Astrocyte (in vitro differentiated cells and primary cell): ENCODE measurements around the gene SLC26A1. TPM values are rescaled to one million over a fixed set of nuclear protein-coding genes. Genes with fewer than 3 reads are reported as not detected.

Source experiments
- DNase-seq: peaks from one replicate; pipeline ENCODE4 v3.0.0-alpha.2; 2010; ENCODE audit warnings: low read depth
- FAIRE-seq: peaks from 2 replicates; lab custom pipeline; 2011; peaks lifted over from hg19 to GRCh38; lab: Jason Lieb, UNC
- H2AFZ ChIP-seq: 2 replicates; pipeline ENCODE4 v1.6.0; 2012; ENCODE audit warnings: low read depth, low read length, inconsistent platforms
- H3K27ac ChIP-seq: 2 replicates; pipeline ENCODE4 v1.5.1; 2011; ENCODE audit warnings: low read depth, low read length, inconsistent platforms
- H3K27me3 ChIP-seq: 2 replicates; pipeline ENCODE4 v1.6.0; 2011; ENCODE audit warnings: low read length, inconsistent platforms; ENCODE audit not compliant: insufficient read depth
- H3K36me3 ChIP-seq: 2 replicates; pipeline ENCODE4 v1.5.1; 2011; ENCODE audit warnings: low read length, inconsistent platforms; ENCODE audit not compliant: insufficient read depth
- H3K4me1 ChIP-seq: 2 replicates; pipeline ENCODE4 v1.5.1; 2011; ENCODE audit warnings: low read length, inconsistent platforms; ENCODE audit not compliant: insufficient read depth
- H3K4me2 ChIP-seq: 2 replicates; pipeline ENCODE4 v1.6.0; 2012; ENCODE audit warnings: low read length, inconsistent platforms
- H3K4me3 ChIP-seq: 2 replicates; pipeline ENCODE4 v1.5.1; 2011; ENCODE audit warnings: low read depth, mild to moderate bottlenecking, low read length, inconsistent platforms; ENCODE audit not compliant: insufficient read depth
- H3K79me2 ChIP-seq: 2 replicates; pipeline ENCODE4 v1.6.0; 2012; ENCODE audit warnings: mild to moderate bottlenecking, low read length, inconsistent platforms; ENCODE audit not compliant: insufficient read depth
- H3K9ac ChIP-seq: 2 replicates; pipeline ENCODE4 v1.6.0; 2012; ENCODE audit warnings: mild to moderate bottlenecking, low read length, inconsistent platforms
- H3K9me3 ChIP-seq: 2 replicates; pipeline ENCODE4 v1.5.1; 2012; ENCODE audit warnings: low read depth, mild to moderate bottlenecking, low read length, inconsistent platforms; ENCODE audit not compliant: insufficient read depth
- H4K20me1 ChIP-seq: 2 replicates; pipeline ENCODE4 v1.6.0; 2012; ENCODE audit warnings: low read length, inconsistent platforms; ENCODE audit not compliant: insufficient read depth
- H3K27ac Mint-ChIP-seq: one replicate; pipeline ENCODE4 v1.8.0; 2021; ENCODE audit warnings: mild to moderate bottlenecking, mixed read lengths; ENCODE audit not compliant: unreplicated experiment
- H3K27me3 Mint-ChIP-seq: one replicate; pipeline ENCODE4 v1.8.0; 2021; ENCODE audit warnings: low read depth, mixed read lengths; ENCODE audit not compliant: unreplicated experiment
- H3K36me3 Mint-ChIP-seq: one replicate; pipeline ENCODE4 v1.8.0; 2021; ENCODE audit warnings: low read depth, mixed read lengths; ENCODE audit not compliant: unreplicated experiment
- H3K4me1 Mint-ChIP-seq: one replicate; pipeline ENCODE4 v1.8.0; 2021; ENCODE audit warnings: low read depth, mixed read lengths; ENCODE audit not compliant: unreplicated experiment
- H3K4me3 Mint-ChIP-seq: one replicate; pipeline ENCODE4 v1.8.0; 2021; ENCODE audit warnings: mild to moderate bottlenecking, moderate library complexity, mixed read lengths; ENCODE audit not compliant: unreplicated experiment
- H3K9me3 Mint-ChIP-seq: one replicate; pipeline ENCODE4 v1.8.0; 2021; ENCODE audit warnings: mild to moderate bottlenecking, mixed read lengths; ENCODE audit not compliant: unreplicated experiment
- EZH2 ChIP-seq: IDR thresholded peaks from 2 replicates; pipeline ENCODE4 v1.6.1; 2012; ENCODE audit warnings: mild to moderate bottlenecking, low read length, inconsistent platforms; ENCODE audit not compliant: insufficient read depth
- total RNA-seq: library from RNA; stranded (reverse); gene quantifications from 2 replicates; pipeline ENCODE4 v1.2.1, GENCODE V29; 2021
- TF ChIP-seq, protein P1 (sequence below): IDR thresholded peaks from 2 replicates; pipeline ENCODE4 v1.5.1; 2011; ENCODE audit warnings: low read depth, mild to moderate bottlenecking, inconsistent platforms, low read length, moderate library complexity; ENCODE audit not compliant: insufficient read depth

SLC26A1 gene
- total RNA-seq, 1 donor from 2014 or later = 0.34 TPM

DNA sequence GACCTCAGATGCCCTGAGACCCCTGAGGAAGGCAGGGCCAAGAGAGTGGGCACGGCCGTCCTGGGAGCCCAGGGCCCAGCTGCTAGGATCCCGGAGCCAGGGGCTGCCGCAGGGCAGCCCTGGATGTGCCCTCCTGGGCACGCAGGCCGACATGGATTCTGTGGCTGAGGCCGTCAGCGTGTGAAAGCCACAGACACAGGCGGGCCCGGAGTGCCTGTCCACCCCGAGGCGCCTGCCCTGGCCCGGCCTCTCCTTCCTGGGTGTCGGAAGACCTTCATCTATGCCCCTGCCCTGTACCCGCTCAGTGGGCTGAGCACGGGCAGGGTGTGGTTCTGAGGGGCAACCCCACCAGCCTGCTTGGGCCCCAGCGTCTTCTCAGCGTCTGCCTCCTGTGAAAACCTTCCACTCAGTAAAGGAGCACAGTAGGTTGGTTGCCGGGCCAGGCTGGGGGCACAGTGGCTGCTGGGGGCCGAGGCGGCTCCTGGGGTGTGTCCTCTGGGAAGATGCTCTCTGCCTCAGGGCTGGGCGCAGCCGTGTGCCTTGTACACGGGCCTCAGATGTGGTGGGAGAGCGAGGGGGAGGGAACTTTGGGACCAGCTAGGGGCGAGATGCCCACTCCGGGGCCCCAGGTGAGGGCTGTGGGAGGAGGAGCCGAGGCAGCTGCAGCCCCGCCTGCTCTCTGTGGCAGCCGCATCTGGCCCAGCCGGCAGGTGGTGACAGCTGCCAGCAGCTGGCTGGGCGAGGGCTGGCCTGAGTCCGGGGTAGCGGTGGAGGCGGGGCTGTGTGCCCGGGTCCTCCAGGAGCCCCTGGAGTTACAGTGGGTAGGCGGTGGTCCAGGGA, 39.0 kb upstream of the SLC26A1 start:
- TF ChIP-seq, protein P1, sequence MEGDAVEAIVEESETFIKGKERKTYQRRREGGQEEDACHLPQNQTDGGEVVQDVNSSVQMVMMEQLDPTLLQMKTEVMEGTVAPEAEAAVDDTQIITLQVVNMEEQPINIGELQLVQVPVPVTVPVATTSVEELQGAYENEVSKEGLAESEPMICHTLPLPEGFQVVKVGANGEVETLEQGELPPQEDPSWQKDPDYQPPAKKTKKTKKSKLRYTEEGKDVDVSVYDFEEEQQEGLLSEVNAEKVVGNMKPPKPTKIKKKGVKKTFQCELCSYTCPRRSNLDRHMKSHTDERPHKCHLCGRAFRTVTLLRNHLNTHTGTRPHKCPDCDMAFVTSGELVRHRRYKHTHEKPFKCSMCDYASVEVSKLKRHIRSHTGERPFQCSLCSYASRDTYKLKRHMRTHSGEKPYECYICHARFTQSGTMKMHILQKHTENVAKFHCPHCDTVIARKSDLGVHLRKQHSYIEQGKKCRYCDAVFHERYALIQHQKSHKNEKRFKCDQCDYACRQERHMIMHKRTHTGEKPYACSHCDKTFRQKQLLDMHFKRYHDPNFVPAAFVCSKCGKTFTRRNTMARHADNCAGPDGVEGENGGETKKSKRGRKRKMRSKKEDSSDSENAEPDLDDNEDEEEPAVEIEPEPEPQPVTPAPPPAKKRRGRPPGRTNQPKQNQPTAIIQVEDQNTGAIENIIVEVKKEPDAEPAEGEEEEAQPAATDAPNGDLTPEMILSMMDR = no peak
- TF ChIP-seq EZH2 = no peak
- Histone ChIP-seq H3K9ac (no peak overlapping the region), H3K9me3 (no peaks in the 10 kb centered on the region), H3K4me2 (no peak overlapping the region), H3K27ac (no peak overlapping the region), H3K27me3 (no peaks in the 10 kb centered on the region), H2AFZ (no peak overlapping the region), H3K4me1 (peaks cover 17% of the 10 kb centered on the region), H3K79me2 (no peaks in the 10 kb centered on the region), H4K20me1 (no peaks in the 10 kb centered on the region), H3K36me3 (no peaks in the 10 kb centered on the region), H3K4me3 (no peak overlapping the region)
- no peak for DNase-seq
- Mint-ChIP-seq H3K27ac (no peak overlapping the region), H3K4me3 (no peak overlapping the region), H3K36me3 (no peaks in the 10 kb centered on the region), H3K27me3 (no peaks in the 10 kb centered on the region), H3K4me1 (peaks cover 2% of the 10 kb centered on the region), H3K9me3 (no peaks in the 10 kb centered on the region)
- no peak for FAIRE-seq

GRCh38 chr4:1031346-1031745, 38.1 kb upstream of the SLC26A1 start:
- no peaks in the 10 kb centered on the region for H3K36me3 Mint-ChIP-seq
- DNase-seq (no peak), FAIRE-seq (no peak)
- H3K79me2 ChIP-seq = no peaks in the 10 kb centered on the region
- peaks cover 2% of the 10 kb centered on the region for H3K4me1 Mint-ChIP-seq
- TF ChIP-seq EZH2 = no peak
- TF ChIP-seq, protein P1 = no peak
- no peaks in the 10 kb centered on the region for H3K36me3 ChIP-seq
- no peaks in the 10 kb centered on the region for H3K27me3 ChIP-seq
- H4K20me1 ChIP-seq = no peaks in the 10 kb centered on the region
- H3K27me3 Mint-ChIP-seq = no peaks in the 10 kb centered on the region
- no peak overlapping the region for H3K4me3 ChIP-seq
- no peak overlapping the region for H3K27ac ChIP-seq
- no peak overlapping the region for H3K9ac ChIP-seq
- H3K9me3 Mint-ChIP-seq = no peaks in the 10 kb centered on the region
- H3K4me1 ChIP-seq = peaks cover 17% of the 10 kb centered on the region
- H3K27ac Mint-ChIP-seq = no peak overlapping the region
- no peaks in the 10 kb centered on the region for H3K9me3 ChIP-seq
- H2AFZ ChIP-seq = no peak overlapping the region
- no peak overlapping the region for H3K4me2 ChIP-seq
- H3K4me3 Mint-ChIP-seq = no peak overlapping the region

GRCh38 chr4:1030559-1030958, 37.4 kb upstream of the SLC26A1 start:
- Histone ChIP-seq H3K4me1 (peaks cover 20% of the 10 kb centered on the region), H3K79me2 (no peaks in the 10 kb centered on the region), H3K9me3 (no peaks in the 10 kb centered on the region), H3K4me2 (no peak overlapping the region), H4K20me1 (no peaks in the 10 kb centered on the region), H3K27ac (no peak overlapping the region), H2AFZ (no peak overlapping the region), H3K4me3 (no peak overlapping the region), H3K36me3 (peaks cover 5% of the 10 kb centered on the region), H3K27me3 (no peaks in the 10 kb centered on the region), H3K9ac (no peak overlapping the region)
- no peak for TF ChIP-seq EZH2
- TF ChIP-seq, protein P1 = no peak
- FAIRE-seq = no peak
- H3K4me3 Mint-ChIP-seq = no peak overlapping the region
- no peaks in the 10 kb centered on the region for H3K36me3 Mint-ChIP-seq
- no peak overlapping the region for H3K27ac Mint-ChIP-seq
- no peaks in the 10 kb centered on the region for H3K27me3 Mint-ChIP-seq
- no peak for DNase-seq
- H3K9me3 Mint-ChIP-seq = peaks cover 2% of the 10 kb centered on the region
- peaks cover 5% of the 10 kb centered on the region for H3K4me1 Mint-ChIP-seq
